ENCODE data around the gene AJAP1. TPM values are rescaled to one million over a fixed set of nuclear protein-coding genes. Genes with fewer than 3 reads are reported as not detected.

Gene AJAP1
- total and polyA plus RNA-seq, 2 of the 8 experiments (the other 6 are each of a cell fraction or from before 2014, with no cell fraction given) = 1.9 to 6.2 TPM

GRCh38 chr1:4662723-4663122 is 8.3 kb downstream of the AJAP1 start:
- Histone ChIP-seq H3K56ac (replicated peaks; ENCODE audit: insufficient read length, low read depth, low read length) (no peak overlapping the region), H3K36me3 (ENCODE audit: control insufficient read depth in 2 of 4, insufficient read depth in 4 of 4, low read length in 3 of 4) (no peaks in the 10 kb centered on the region), H3K18ac (ENCODE audit: extremely low read depth, low read length) (no peak overlapping the region), H3K9ac (replicated peaks in 1 of 4; ENCODE audit: extremely low read depth in 1 of 4, low read depth in 3 of 4, low read length in 3 of 4) (no peak overlapping the region), H3K4ac (replicated peaks; ENCODE audit: insufficient read length, low read depth, low read length) (no peak overlapping the region), H2BK20ac (ENCODE audit: low read length) (no peak overlapping the region), H3K4me2 (ENCODE audit: insufficient read depth in 1 of 2, low read depth in 2 of 2, low read length in 2 of 2) (no peak overlapping the region), H2AK5ac (ENCODE audit: low read depth, low read length) (no peak overlapping the region; the same call in 1 of the 2 replicates), H3K4me3 (ENCODE audit: extremely low read depth in 1 of 4, insufficient read depth in 2 of 4, low read depth in 3 of 4, low read length in 4 of 4) (no peak overlapping the region), H3K27ac (ENCODE audit: low read depth, low read length) (no peak overlapping the region), H4K91ac (replicated peaks; ENCODE audit: insufficient read length, low read length) (no peak overlapping the region), H3K9me3 (ENCODE audit: insufficient read depth in 2 of 2, low read depth in 1 of 2, low read length in 1 of 2) (peaks cover 10 to 20% of the 10 kb centered on the region in 2 experiments), H2BK12ac (ENCODE audit: low read depth, low read length) (no peak overlapping the region), H4K5ac (ENCODE audit: insufficient read length, low read depth, low read length) (no peak overlapping the region), H2BK5ac (ENCODE audit: low read depth, low read length) (no peak overlapping the region), H3K14ac (ENCODE audit: insufficient read length) (no peak overlapping the region), H2AFZ (ENCODE audit: low read length) (no peak overlapping the region), H3K79me2 (ENCODE audit: control insufficient read depth in 1 of 2, insufficient read depth in 2 of 2, low read length in 2 of 2) (peaks cover 0 to 22% of the 10 kb centered on the region in 2 experiments; a peak in 2 of 4 replicates), H2BK15ac (ENCODE audit: low read length) (no peak overlapping the region), H3K4me1 (replicated peaks in 1 of 4; ENCODE audit: control insufficient read depth in 3 of 4, insufficient read depth in 4 of 4, low read length in 3 of 4) (peaks cover 3 to 18% (median 14%) of the 10 kb centered on the region in 4 experiments), H3K23me2 (ENCODE audit: low read depth, low read length) (0 out of 2 replicates have a peak, but pooled peaks cover 2% of the 10 kb centered on the region), H3K79me1 (ENCODE audit: low read depth, low read length) (peaks cover 2% of the 10 kb centered on the region), H3K23ac (ENCODE audit: insufficient read length) (no peak overlapping the region), H2BK120ac (replicated peaks; ENCODE audit: low read depth, low read length) (no peak overlapping the region), H3K27me3 (replicated peaks in 1 of 4; ENCODE audit: control insufficient read depth in 3 of 4, extremely low read depth in 1 of 4, insufficient read depth in 3 of 4, low read length in 3 of 4) (peaks cover 0 to 16% (median 13%) of the 10 kb centered on the region in 4 experiments; a peak in 6 of 7 replicates), H4K8ac (ENCODE audit: extremely low read depth, insufficient read depth, low read length) (no peak overlapping the region), H4K20me1 (replicated peaks in 1 of 2; ENCODE audit: control insufficient read depth in 1 of 2, insufficient read depth in 2 of 2, low read length in 2 of 2) (peaks cover 0 to 7% of the 10 kb centered on the region in 2 experiments)
- 90% methylated on average over 7 of the region's 7 CpGs; no CpG with 5 or more reads in 1 of the 2 experiments for whole genome bisulfite sequencing, 2 experiments (ENCODE audit: extremely low coverage in 1 of 2, insufficient coverage in 1 of 2, insufficient read length in 1 of 2, insufficient replicate concordance in 2 of 2, low coverage in 1 of 2, low lambda C conversion rate in 2 of 2, missing lambda C conversion rate in 1 of 2)
- ChIA-PET CTCF (ENCODE audit: partially characterized antibody) (no interaction called here), POLR2A (ENCODE audit: partially characterized antibody) (no interaction called here)
- DNase-seq (ENCODE audit: low read depth in 1 of 2, low spot score in 2 of 2) (no peak), FAIRE-seq (no peak)
- TF ChIP-seq EZH2 (IDR thresholded peaks at IDR 0.05; ENCODE audit: low read depth, low read length, severe bottlenecking) (no peak), CEBPB (IDR thresholded peaks at IDR 0.05; ENCODE audit: low read depth, low read length) (no peak), PHF8 (conservative IDR thresholded peaks at IDR 0.05; ENCODE audit: low read depth, low read length) (no peak), NANOG (IDR thresholded peaks at IDR 0.05; ENCODE audit: insufficient read depth, low read depth, low read length, poor library complexity, severe bottlenecking) (no peak), TBP (IDR thresholded peaks at IDR 0.05; ENCODE audit: low read depth, low read length) (no peak), GABPA (IDR thresholded peaks at IDR 0.05; ENCODE audit: borderline replicate concordance, insufficient read depth, low read length) (no peak), SIRT6 (IDR thresholded peaks at IDR 0.05; ENCODE audit: low read length) (no peak), CHD2 (IDR thresholded peaks at IDR 0.05; ENCODE audit: low read length) (no peak), TEAD4 (IDR thresholded peaks at IDR 0.05; ENCODE audit: low read depth, low read length) (no peak), SP1 (IDR thresholded peaks at IDR 0.05; ENCODE audit: low read depth, low read length) (no peak), RFX5 (IDR thresholded peaks at IDR 0.05; ENCODE audit: borderline replicate concordance, low read depth, low read length) (no peak), FOSL1 (IDR thresholded peaks at IDR 0.05; ENCODE audit: insufficient read depth, low read depth, low read length) (no peak), RAD21 (IDR thresholded peaks at IDR 0.05 in 1 of 2, conservative IDR thresholded peaks at IDR 0.05 in 1 of 2; ENCODE audit: low read depth in 2 of 2, low read length in 2 of 2) (no peak), POLR2AphosphoS5 (IDR thresholded peaks at IDR 0.05; ENCODE audit: low read depth, low read length) (no peak), ZNF274 (IDR thresholded peaks at IDR 0.05; ENCODE audit: borderline replicate concordance, extremely low read depth, low read length) (no peak)

All from H1 (cell line).